Esophagus squamous epithelium (tissue), 5 donors: ENCODE results near the gene MXI1. TPM values are rescaled to one million over a fixed set of nuclear protein-coding genes. Genes with fewer than 3 reads are reported as not detected.

Experiments
- DNase-seq: peaks from one replicate; lab custom pipeline; 2025; lab: John Stamatoyannopoulos, UW
- H3K27ac ChIP-seq, 4 donors: fragments of 200-600 bp; sonication (generic); one replicate each; pipeline ENCODE4 v1.5.1; 2016 to 2019; ENCODE audit warnings: mild to moderate bottlenecking in 1 of 4
- H3K27me3 ChIP-seq, 4 donors: fragments of 200-600 bp; sonication (generic); 1 replicate in 3 of 4; 2 replicates in 1 of 4; pipeline versions ENCODE4 v1.5.1 to v1.6.0; 2017 to 2021; ENCODE audit warnings: antibody characterized with exemption in 1 of 4
- H3K36me3 ChIP-seq, 3 donors: fragments of 200-600 bp; sonication (generic); one replicate each; pipeline ENCODE4 v1.5.1; 2016 to 2019
- H3K4me1 ChIP-seq, 3 donors: fragments of 200-600 bp; sonication (generic); one replicate each; pipeline ENCODE4 v1.5.1; 2017 to 2019
- H3K4me3 ChIP-seq, 4 donors: fragments of 200-600 bp; sonication (generic); 1 replicate in 3 of 4; 2 replicates in 1 of 4; pipeline ENCODE4 v1.5.1; 2016 to 2019; ENCODE audit warnings: mild to moderate bottlenecking in 2 of 4, moderate library complexity in 1 of 4
- H3K9me3 ChIP-seq, 3 donors: fragments of 200-600 bp; sonication (generic); one replicate each; pipeline ENCODE4 v1.5.1; 2016 to 2019
- CTCF ChIP-seq, 6 experiments: fragments of 450-650 bp in 4 of 6; fragments of 200-600 bp in 2 of 6; sonication (generic) in 2 of 6; IDR thresholded peaks; one replicate each; pipeline ENCODE4 v1.5.1; 2016 to 2019; ENCODE audit warnings: antibody characterized with exemption in 6 of 6, mild to moderate bottlenecking in 4 of 6, moderate library complexity in 4 of 6
- POLR2A ChIP-seq, 4 donors: fragments of 450-650 bp; IDR thresholded peaks; one replicate each; pipeline ENCODE4 v1.6.1; 2017; ENCODE audit warnings: antibody characterized with exemption in 4 of 4, mild to moderate bottlenecking in 4 of 4, moderate library complexity in 3 of 4
- WGBS, 2 donors: methylation state at CpG; one replicate each; pipeline ENCODE4 v1.1.5; 2018; 5-methylcytosine and 5-hydroxymethylcytosine counted together
- intact Hi-C: fragments of 100-400 bp; cut with DNase I; formaldehyde crosslinking; loops from one replicate; pipeline ENCODE4 v1.15.0; 2022
- total RNA-seq, 4 donors: library from RNA; depleted of rRNA; stranded (reverse); fragments of >200 nt; gene quantifications; one replicate each; pipeline ENCODE4 v1.1.0, GENCODE V29; 2016
- donor health status: DM: yes; HTN: yes; CAD: no.

MXI1 gene
- total RNA-seq, 4 donors from 2014 or later, result 16.0 to 53.2 (median 35.0) TPM

DNA sequence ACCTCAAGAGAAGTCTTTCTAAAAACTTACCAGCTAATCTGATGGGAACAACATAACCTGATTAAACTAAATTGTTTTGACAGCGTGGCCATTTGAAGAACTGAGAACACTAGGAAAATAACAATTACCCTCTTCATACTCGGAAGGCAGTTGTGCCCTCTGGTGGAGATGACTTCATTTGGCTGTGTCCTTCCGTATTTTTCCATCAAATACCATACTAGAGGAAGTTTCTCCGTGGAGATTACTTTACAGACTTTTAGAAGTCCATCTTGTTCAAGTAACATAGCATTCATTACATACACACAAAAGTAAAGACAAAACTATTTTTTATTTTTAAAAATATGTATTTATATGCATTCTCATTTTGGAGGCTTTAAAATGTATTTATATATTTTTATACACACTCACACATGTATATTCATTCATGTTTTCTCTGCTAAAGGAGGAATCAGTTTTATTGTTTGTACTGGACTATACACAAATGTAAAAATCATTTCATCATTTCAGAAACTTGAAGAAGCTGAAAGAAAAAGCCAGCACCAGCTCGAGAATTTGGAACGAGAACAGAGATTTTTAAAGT is 72.1 kb downstream of the MXI1 start:
- Histone ChIP-seq H3K4me3 (peak overlapping the region in 1 of 4 donors; percentile 14), H3K27ac (no peak overlapping the region), H3K9me3 (no peaks in the 10 kb centered on the region), H3K4me1 (peaks cover 0 to 18% (median 5%) of the 10 kb centered on the region in 3 donors), H3K36me3 (peaks cover 0 to 40% (median 0%) of the 10 kb centered on the region in 3 donors), H3K27me3 (no peaks in the 10 kb centered on the region)
- DNase-seq, result no peak
- TF ChIP-seq CTCF (IDR thresholded peaks at IDR 0.05) (peak; percentile 25 to 85 (median 76)), POLR2A (IDR thresholded peaks at IDR 0.05) (no peak)
- intact Hi-C loops, result loop anchor here (10.0 kb wide), 1 partner anchor 55 kb away; no protein-coding TSS in a partner anchor
- WGBS, 2 donors, result 26 to 27% methylated on average over 6 of the region's 6 CpGs

GRCh38 chr10:110284262-110284661 is 76.9 kb downstream of the MXI1 start:
- TF ChIP-seq CTCF (IDR thresholded peaks at IDR 0.05), result no peak
- TF ChIP-seq POLR2A (IDR thresholded peaks at IDR 0.05), result no peak
- Histone ChIP-seq H3K36me3 (peaks cover 0 to 88% (median 6%) of the 10 kb centered on the region in 3 donors), H3K4me1 (peaks cover 0 to 3% (median 0%) of the 10 kb centered on the region in 3 donors), H3K27me3 (no peaks in the 10 kb centered on the region), H3K4me3 (no peak overlapping the region), H3K9me3 (no peaks in the 10 kb centered on the region), H3K27ac (no peak overlapping the region)
- intact Hi-C loops, result loop anchor here (5.0 kb wide), 1 partner anchor 147 kb away; no protein-coding TSS in a partner anchor
- 92 to 94% methylated on average over 3 of the region's 3 CpGs for WGBS, 2 donors
- DNase-seq, result no peak

- Histone ChIP-seq H3K27me3 (no peaks in the 10 kb centered on the region), H3K4me3 (no peak overlapping the region), H3K4me1 (no peaks in the 10 kb centered on the region), H3K27ac (no peak overlapping the region), H3K9me3 (no peaks in the 10 kb centered on the region), H3K36me3 (peaks cover 0 to 90% (median 6%) of the 10 kb centered on the region in 3 donors)
- DNase-seq, result no peak
- 100% methylated on average over 1 to 2 of the region's 2 CpGs for WGBS, 2 donors
- TF ChIP-seq POLR2A (IDR thresholded peaks at IDR 0.05) (no peak), CTCF (IDR thresholded peaks at IDR 0.05) (no peak)
- intact Hi-C loops, result no loop called here
These were observed 78.1 kb downstream of the MXI1 start for GRCh38 chr10:110285501-110285900.

DNA sequence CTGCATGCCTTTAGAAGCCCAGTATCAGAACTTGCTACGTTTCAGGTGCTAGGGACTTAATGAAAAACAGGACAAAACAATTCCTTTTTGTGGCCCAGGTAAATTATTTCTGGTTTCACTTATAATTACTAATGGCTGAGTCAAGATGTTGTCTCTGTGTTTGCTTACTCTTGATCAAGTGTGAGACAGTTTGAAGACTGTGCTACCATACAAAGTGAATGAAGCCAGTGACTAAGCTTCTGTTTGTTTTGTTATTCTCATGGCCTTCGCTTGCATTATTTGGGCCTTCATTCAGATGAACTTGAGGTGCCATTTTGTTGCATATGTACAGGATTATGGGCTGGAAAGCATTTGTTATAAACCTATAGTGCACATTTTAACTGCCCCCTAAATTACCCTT is 79.4 kb downstream of the MXI1 start:
- no peaks in the 10 kb centered on the region for H3K4me1 ChIP-seq
- 84 to 87% methylated on average over 2 of the region's 2 CpGs for WGBS, 2 donors
- no peak for DNase-seq
- no peak overlapping the region for H3K4me3 ChIP-seq
- no peaks in the 10 kb centered on the region for H3K9me3 ChIP-seq
- H3K36me3 ChIP-seq, result peaks cover 0 to 94% (median 6%) of the 10 kb centered on the region in 3 donors
- TF ChIP-seq CTCF (IDR thresholded peaks at IDR 0.05) (no peak), POLR2A (IDR thresholded peaks at IDR 0.05) (no peak)
- H3K27me3 ChIP-seq, result no peaks in the 10 kb centered on the region
- intact Hi-C loops, result no loop called here
- no peak overlapping the region for H3K27ac ChIP-seq

DNA sequence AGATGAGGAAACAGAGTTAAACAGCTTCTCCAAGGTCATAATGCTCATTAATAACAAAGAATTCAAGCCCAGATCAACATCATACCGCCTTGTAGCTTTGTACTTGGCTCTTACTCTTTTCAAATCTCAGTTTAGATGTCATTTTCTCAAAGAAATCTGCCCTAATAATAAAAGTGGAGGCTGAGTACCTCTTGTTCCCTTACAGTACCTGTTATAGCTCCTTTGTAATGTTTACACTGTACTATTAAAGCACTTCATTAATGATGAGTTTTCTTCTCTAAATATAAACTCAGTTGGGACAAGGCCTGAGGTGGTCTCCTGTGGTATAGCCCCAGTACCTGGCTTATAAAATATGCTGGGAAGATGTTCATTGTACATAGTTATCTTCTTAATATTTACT is 89.6 kb downstream of the MXI1 start:
- peaks cover 0 to 30% (median 14%) of the 10 kb centered on the region in 3 donors for H3K4me1 ChIP-seq
- H3K4me3 ChIP-seq, result no peak overlapping the region
- H3K27me3 ChIP-seq, result no peaks in the 10 kb centered on the region
- H3K36me3 ChIP-seq, result peaks cover 9 to 100% (median 23%) of the 10 kb centered on the region in 3 donors
- WGBS, 2 donors, result 59 to 84% methylated on average over 1 of the region's 1 CpG
- DNase-seq, result no peak
- H3K9me3 ChIP-seq, result no peaks in the 10 kb centered on the region
- H3K27ac ChIP-seq, result no peak overlapping the region
- no peak for TF ChIP-seq CTCF (IDR thresholded peaks at IDR 0.05)
- no peak for TF ChIP-seq POLR2A (IDR thresholded peaks at IDR 0.05)
- intact Hi-C loops, result no loop called here
